ENCODE results near the gene GPHA2.

The GPHA2 gene

DNA sequence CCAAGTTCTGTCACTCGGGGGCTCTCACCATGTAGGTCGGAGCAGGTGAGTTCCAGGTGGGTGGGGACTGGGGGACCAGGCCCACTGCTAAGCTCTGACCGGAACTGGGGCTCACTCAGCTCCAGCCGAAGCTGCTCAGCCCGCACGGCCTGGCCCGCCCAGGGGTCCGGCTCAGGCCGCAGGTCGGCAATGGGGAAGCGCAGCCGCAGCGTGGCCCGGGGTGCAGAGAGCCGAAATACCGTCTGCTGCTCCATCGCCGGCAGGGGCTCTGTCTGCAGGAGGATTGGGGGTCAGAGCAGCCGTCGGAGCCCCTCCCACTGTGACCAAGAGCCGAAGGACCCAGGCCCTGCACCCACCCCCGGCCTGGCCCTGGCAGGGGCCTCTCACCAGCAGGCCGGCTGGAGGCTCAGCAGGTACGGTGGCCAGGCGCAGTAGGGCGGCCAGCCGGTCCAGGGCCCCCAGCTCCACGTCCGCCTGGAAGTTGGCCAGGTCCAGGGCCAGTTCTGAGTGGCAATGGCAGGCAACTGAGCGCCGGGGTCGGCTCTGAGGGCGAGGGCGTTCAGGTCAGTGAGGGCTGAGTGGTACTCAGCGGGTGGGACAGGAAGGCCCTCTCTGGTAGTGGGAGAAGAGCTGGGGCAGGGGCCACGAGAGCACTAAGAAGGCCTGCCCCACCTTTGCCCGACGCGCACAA is 25.9 kb downstream of the GPHA2 start:
- DNase-seq, result no peak

DNA sequence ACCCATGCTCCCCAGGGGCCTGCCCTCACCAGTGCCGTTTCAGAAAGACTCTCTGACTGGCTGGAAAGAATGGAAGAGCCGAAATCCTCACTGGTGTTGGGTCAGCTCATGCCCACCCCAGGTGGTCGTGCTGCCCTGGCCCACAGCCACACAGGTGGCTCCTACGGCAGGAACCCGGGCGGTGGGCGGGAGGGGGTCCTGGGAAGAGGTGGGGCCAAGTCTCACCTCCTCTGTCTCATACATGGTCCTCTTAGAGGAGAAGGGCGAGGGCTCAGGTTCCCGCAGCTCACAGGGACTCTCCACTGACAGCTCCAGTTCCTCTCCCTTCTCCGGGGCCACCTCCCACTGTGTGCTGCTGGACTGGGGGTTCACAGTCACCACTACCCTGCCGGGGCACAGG is 26.9 kb downstream of the GPHA2 start:
- DNase-seq, result no peak

DNA sequence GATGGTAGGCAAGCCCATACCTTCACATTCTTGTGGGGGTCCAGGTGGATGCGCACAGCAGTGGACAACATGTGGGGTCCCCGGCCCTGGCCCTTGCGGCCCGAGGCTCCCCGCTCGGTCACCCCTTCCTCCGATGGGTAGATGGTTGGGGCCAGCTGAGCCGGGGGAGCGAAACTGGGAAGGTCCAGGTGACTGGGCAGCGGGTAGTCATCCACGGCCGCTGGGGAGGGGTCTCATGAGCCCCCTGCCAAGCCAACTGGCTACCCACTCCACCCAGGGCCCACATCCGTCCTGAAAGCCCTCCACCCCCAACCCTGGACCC is 29.4 kb downstream of the GPHA2 start:
- DNase-seq, result no peak

DNA sequence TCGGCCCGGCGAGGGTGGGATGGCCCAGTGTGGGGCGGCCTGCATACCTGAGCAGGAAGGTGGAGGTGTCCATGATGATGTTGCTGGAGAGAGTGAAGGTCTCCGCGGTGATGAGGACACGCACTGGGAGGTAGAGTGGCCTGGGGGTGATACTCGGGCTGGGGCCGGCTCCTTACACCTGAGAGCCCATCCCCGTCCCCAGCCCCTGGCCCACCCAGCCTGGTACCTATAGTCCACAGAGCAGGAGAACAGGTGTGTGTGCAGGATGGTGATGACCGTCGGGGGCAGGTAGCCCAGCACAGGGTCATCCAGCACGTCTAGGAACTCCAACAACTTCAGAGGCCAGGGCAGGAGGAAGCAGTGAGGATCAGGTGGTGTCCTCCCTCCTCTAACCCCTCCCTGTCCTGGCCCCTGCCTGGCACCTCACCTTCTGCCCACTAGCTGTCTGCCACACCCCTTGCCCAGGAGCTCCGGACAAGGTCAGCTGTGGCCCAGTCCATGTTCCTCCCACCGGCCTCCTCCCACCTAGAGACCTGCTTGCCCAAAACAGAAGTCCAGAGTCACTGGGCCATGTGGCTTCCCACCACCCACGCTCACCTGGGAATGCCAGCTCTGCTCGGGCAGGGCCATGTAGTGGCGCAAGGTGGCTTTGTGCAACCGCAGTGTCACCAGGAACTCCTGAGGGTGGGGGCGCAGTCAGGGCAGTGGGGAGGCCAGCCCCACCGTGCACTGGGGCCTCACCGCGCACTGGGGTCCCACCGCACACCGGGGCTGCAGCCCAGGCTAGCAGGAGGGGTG is 30.0 kb downstream of the GPHA2 start:
- DNase-seq, result no peak

DNA sequence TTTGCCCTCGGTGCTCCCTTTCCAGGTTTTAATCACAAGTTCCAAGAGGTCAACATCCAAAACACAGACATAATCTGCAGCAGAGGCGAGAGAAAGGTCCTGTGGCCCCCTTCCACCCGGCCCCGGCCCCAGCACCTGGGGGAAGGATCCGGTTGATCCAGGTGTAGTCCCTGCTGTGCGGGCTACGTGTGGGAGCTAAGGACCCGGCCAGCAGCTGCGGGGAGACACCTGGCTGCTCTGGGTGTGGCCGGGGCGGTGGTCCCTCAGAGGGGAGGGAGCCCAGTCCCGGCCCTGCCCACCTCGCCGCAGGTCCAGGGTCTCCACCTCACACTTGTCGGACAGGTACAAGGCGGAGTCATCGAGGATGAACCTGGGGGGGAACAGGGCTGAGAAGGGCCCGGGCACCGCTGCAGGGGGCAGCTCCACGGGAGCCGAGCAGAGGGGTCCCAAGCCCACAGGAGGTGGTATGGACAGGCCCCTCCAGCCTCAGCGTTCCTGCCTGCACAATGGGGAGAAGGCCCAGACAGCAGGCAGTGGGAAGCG is 32.3 kb downstream of the GPHA2 start:
- no peak for DNase-seq

DNA sequence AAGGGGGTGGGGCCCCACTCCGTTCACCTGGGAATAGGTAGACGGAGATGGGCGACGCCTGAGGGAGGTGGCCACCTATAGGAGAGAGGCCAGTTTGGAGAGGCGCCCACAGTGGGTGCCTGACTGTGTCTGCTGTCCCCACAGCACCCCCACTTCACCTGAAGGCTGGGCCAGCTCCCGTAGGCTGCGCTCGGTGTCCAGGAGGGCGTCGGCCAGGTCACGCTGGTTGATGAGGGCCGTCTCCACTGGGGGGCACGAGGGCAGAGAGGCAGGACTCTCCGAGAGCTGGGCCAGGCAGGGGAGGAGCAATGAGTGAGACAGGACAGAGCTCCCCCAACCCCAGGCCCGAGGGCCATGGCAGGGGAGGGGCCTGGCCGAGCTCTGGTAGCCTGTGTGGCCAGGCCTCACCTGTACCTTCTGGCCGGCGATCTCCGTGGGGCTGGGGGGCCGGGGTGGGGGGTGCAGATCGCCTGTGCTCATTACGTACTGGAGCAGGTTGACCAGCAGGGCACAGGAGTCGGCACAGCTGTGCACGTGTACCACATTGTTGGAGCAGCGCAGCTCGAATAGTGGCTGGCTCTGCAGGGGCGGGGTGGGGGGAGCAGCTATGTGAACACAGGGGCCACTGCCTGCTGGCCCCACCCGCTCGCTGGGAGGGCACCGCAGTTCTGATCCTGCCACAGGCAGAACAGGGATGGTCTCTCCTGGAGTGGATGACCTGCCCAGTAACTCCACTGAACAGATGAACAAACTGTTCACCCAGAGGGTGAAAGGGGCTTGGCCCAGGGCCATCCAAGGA is 33.4 kb downstream of the GPHA2 start:
- no peak for DNase-seq

DNA sequence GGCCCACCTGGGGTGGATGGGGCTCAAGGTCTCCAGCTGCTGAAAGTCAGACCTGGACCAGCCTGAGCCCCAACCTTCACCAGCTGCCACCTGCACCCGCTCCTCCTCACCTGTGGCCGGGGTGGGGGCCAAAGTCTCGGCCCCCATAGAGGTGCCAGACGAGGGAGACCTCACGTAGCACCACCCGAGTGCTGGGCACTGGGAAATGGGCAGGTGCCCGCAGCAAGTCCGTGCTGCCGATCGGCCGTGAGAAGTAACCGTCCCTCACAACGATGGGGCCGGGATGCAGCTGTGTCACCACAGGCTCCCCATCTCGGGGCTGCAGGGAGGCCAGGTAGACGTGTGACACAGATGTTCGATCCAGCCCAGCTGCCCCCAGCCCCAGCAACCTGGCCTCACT is 34.9 kb downstream of the GPHA2 start:
- DNase-seq, result no peak

DNA sequence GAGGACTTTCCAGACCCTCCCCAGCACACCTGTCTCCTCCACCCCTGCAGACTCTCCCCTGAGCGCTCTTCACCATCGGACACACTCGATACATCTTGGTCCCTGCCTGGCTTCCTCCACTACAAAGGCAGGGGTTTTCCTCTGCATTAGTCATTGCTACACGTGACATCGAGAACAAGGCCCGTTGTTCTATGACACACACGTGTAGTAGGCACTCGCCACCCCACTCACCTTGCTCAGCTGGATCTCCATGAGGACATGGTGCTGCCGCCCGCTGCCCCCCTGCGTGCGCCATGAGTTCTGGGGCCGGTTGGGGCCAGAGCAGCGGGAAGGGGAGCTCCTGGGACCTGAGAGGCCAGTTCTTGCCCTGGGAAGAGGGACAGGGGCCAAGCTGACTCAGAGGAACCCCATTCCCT is 35.4 kb downstream of the GPHA2 start:
- DNase-seq, result no peak

DNA sequence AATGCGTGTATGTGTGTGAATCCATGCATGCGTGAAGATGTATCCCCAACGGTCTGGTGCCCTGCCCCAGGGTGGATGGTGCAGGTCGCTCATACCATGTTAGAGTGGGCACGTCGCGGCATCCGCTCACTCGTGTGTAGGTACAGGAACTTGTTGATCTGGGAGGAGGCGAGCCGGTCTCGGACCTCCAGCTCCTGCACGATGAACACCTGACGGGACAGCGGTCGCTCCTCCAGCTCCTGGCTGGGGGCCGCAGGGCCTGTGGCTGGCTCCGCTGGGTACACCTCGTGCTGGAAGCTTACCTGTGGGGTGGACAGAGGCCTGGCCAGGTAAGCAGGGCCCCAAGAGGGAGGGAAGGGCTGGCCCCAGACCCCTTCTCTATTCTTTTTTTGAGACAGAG is 37.2 kb downstream of the GPHA2 start:
- DNase-seq, result no peak

DNA sequence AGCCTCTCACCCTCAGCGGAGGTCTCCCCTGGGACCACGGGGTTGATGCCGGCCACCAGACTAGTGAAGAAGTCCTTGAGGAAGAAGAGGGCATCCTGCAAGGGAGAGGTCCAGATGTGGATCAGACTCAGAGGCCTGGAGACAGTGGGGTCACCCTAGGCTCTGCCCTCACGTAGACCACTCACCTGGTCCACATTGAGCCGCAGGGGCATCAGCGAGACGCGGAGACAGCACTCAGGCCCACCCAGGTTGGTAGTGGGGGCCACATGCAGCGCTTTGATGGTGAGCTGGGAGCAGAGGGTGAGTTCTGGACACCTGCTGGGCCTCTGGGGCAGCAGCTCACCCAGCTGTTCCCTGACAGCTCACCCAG is 37.6 kb downstream of the GPHA2 start:
- no peak for DNase-seq

DNA sequence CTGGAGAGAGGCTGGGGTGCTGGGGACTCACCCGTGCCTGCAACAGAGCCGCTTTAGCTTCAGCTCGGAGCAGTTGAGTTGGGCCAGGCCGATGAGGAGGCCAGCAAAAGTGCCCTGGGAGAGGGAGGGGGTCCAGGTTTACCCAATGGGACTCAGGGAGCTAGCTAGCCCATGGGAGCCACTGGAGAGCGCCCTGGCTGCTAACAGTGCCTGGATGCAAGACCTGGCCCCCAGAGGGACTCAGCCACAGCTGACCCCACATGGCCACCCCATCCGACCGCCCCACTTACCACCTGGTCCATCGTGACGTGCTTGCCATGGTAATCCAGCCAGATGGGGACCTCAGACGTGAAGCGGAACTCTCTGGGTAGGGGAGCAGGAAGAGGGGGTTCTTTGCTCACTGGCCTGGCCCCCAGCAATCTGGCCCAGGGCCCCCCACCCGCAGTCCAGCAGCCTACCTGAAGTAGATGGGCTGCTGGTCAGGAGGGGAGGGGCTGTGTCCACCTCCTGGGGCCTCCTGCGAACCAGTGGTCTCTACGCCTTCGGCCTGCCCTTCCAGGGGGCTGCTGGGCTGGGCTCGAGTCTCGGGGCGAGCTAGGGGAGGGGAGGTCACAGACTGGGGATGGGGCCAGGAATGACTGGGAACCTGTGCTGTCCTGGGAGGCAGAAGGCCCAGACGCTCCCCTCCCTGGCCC is 38.2 kb downstream of the GPHA2 start:
- no peak for DNase-seq

DNA sequence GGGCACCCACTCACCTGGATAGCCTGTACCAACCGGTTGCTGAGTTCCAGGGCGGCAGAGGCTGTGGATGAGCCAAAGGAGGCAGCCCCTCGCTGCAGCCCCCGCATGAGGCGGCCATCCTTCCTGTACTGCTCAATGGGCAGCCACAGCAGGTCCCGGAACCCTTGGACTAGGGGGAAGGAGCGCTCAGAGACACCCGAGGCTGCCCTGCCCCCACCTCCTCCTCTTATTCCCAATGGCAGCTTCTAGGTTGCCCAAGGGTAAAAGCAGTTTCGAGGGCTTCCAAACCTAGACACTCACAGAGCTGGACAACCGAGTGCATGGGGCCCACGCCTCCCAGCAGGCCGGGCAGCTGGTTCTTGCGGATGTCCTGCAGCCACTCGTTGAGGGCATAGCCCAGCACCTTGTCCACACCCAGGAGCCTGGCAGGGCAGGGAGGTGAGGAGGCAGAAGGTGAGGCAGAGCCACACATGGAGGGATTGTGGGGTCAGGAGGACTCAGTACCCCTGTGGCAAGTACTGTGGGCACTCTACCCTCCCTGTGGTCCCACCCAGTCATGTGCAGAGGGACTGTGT is 39.2 kb downstream of the GPHA2 start:
- DNase-seq, result no peak

DNA sequence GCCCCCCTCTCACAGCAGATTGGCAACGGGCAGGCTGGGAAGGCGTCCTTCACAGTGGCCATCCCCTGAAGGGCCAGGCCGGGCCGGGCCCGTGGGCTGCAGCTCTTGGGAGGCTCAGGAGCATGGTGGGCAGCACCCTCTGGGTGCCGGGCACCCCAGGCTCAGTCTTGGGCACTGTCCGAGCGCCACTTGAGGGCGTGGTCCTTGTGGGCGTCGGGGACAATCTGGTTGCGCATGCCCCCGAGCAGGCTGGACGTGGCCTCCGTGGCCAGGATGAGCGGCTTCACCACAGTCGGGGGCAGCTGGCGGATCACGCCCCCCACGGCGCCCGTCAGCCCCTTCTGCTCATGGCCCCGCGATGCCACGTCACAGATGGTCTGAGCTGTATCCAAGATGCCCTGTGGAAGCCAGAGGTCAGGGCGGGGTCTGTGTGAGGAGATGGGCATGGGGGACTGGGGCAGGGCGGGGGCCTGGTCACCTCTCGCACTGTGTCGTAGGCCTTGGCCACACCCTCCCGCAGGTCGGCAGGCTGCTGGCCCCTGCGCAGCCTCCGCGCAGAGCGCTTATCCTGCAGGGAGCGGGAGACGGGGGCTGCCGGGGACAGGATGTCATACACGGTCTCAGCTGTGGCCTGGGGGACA is 40.8 kb downstream of the GPHA2 start:
- DNase-seq, result no peak

DNA sequence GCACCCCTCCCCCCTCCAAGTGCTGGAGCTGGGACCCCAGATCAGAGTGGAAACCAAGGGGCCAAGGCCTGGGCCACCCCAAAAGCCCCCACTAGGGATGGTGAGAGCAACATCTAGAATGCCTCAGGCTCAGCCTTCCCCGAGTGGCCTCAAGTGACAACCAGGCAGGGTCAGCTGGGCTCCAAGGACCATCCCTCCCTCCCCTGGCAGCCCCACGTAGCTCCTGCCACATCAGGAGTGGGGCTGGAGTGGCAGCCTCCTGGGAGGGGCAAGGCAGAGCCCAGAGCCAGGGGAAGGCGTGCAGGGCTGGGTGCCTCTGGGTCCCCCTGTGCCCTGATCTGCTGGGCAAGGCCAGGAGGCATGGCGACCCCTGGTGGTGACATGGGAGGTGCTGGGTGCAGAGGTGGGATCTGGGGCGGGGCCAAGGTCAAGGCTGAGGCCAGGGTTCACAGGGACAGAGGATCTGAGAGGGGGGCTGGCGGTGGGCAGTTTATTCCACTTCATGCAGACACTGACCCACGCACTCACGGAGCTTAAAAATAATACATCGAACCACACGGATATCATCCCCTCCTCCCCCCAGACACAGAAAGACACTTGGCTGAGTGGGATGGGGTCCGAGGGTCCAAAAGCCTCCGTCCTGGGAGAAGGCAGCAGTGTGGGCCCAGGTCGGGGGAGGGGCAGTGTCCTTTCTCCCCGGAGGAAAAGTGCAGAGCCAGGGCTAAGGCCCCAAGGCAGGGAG is 41.5 kb downstream of the GPHA2 start:
- peak; percentile 62 for DNase-seq

DNA sequence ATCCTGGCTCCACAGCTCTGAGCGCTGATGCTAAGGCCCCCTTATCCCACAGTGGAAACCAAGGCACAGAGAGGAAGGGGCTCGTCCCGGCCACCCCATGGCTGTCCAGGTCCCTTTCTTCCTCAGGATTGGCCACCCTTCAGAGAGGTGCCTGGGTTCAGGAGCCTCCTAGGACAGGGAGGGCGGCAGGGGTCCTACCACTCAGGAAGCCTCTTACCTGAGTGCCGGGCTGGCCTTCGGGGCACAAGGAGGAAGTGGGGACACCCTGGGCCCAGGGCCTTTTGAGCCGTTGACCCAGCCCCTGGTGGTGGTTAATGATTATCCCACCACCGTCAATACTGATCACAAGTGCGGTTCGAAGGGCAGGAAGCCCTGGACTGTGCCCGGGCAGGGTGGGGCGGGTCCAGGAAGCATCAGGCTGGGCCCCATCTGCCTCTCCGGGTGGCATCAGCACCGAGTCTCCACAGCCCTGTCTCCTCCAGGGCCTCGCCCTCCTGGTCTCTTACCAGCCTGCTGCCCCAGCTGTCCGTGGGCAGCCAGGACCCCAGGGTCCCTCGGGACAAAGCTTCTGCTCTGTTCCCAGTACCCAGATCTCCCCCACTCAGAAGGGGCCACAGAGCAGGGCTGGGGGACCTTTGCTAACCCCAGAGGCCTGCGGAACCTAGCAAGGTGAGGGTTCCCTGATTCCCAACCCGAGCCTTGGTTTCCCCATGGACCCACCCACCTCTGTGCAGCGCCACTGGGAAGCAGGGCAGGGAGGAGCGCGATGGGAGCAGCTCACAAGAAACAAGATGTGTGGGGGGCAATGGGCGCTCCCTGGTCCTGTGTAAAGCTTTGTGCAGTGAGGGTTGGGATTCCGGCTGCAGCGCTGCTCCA is 42.3 kb downstream of the GPHA2 start:
- DNase-seq, result no peak

DNA sequence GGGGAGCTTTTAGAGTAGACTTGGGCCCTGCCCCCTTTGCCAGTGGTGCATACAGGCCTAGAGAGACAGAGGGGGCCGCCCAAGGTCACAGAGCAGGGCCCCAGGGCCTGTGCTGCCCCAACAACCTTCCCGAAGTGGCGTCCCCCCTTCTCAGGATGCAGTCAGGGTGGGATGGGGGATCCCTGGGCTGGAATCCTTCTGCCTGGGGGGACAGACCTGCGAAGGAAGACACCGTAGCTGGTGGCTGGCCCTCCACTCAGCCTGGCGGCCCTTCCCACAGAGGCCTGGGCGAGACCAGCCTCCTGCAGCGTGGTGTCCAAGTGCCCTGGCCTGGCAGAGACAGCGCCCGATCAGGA is 42.9 kb downstream of the GPHA2 start:
- no peak for DNase-seq

DNA sequence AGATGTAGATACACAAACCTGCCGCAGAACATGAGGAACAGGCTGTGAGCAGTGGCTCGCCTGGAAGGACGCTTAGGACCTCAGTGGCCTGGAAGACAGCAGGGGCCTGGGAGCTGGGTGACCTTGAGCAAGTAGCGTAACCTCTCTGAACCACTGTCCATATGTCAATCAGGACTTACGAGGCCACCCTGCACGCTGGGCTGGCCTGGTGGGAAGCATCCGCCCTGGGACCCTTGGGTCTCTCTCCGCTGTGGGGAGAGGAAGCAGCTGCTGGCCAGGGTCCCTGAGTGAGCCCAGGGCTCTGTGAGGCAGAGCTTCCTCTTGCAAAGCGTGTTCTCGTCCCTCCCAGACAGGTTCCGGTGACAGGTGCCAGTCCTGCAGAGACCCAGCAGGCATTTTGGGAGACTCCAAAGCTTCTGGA is 43.3 kb downstream of the GPHA2 start:
- DNase-seq, result no peak

DNA sequence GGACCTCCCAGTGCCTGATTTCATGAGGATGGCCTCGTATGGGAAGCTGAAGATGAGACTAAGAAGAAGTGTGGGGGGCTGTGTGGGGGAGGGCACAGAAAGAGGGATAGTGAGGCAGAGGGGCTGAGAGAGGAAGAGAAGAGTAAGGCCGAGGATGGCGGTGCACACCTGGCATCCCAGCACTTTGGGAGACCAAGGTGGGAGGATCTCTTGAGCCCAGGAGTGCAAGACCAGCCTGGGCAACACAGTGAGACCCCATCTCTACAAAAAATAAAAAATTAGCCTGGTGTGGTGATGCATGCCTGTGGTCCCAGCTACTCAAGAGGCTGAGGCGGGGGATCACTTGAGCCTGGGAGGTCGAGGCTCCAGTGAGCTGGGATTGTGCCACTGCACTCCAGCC is 43.8 kb downstream of the GPHA2 start:
- DNase-seq, result no peak

DNA sequence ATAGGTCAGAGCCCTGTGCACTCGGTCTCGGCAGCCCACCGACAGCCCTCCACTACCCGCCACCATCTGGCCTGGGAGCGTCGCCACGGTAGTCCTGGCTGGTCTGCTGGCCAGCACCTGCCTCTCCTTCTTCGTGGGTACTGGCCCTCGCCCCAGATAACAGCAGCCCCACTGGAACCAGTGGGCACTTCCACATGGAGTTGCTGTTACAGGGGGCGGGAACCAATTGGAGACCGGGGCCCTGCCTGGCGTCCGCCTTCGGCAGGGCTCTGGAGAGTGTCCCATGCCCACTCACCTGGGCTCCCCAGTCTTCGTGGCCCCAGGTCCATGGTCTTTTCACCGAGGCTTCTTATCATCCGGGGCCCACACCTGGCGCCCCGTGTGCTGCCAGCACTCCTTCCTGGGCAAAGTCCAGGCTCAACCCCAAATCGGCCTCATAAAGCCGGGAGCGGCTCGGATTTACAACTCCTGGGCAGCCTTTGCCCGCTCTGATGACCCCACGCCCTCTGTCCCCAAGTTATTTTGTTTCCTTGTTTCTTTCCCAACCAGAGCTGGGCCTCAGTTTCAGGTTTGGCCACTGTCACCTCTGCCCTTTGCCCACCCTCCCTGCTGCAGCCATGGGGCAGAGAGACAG is 44.4 kb downstream of the GPHA2 start:
- DNase-seq, result no peak

DNA sequence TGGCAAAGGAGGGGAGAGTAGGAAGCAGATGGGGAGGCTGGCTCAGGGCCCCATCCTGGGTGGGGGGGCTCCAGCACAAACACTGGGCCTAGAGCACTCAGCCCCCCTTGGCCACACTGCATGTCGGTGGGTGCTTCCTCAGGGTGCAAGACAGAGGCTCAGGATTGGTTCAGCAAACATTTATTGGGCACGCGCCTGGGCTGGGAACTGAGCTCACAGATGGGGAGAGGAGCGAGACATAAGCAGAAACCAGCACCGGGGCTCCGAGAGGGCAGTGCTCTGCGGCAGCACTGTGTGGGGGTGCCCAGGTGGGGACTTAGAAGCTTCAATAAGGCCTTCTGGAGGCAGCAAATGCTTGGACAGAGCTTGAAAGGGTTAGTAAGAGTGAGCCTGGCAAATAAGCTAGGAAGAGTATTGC is 45.2 kb downstream of the GPHA2 start:
- no peak for DNase-seq

Data from fibroblast of upper back skin (primary cell).